ENCODE data around the gene OR8K5. TPM values are rescaled to one million over a fixed set of nuclear protein-coding genes. Genes with fewer than 3 reads are reported as not detected.

OR8K5 gene
- polyA plus RNA-seq, 1 of the 3 experiments (the other 2 are of a cell fraction): not detected

DNA sequence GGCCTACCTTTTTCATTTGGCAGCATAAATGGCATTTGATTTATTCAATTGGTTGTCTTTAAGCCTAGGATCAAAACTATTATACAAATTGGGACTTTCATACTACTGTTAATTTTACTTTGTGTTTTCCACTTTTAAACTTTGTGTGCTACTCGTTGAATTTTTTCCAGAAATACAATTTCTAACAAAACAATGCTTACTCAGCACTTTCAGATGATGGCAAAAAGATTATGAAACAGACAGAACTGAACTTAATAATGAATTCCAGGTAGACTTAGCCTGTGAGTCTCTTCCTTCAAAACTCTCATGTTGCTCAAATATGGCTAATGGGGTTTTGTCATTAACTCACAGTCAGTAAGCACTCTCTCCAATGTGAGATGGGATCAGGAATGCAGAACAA lies 47.7 kb upstream of the OR8K5 start:
- Histone ChIP-seq H3K9ac (no peak overlapping the region), H4K20me1 (ENCODE audit: insufficient read depth) (no peaks in the 10 kb centered on the region), H3K4me3 (ENCODE audit: low read depth in 2 of 2, low read length in 1 of 2) (no peak overlapping the region), H3K9me2 (no peaks in the 10 kb centered on the region), H3K27ac (ENCODE audit: low read depth in 2 of 2, low read length in 1 of 2) (no peak overlapping the region), H3K27me3 (ENCODE audit: insufficient read depth) (no peaks in the 10 kb centered on the region), H3K79me2 (ENCODE audit: insufficient read depth) (no peaks in the 10 kb centered on the region), H3K4me1 (ENCODE audit: control insufficient read depth in 1 of 2, insufficient read depth in 2 of 2, low read depth in 1 of 2, low read length in 1 of 2) (no peaks in the 10 kb centered on the region), H2AFZ (ENCODE audit: low read depth) (no peak overlapping the region), H3K4me2 (no peak overlapping the region), H3K36me3 (replicated peaks in 1 of 2; ENCODE audit: control insufficient read depth in 1 of 2, insufficient read depth in 2 of 2, low read length in 1 of 2) (no peaks in the 10 kb centered on the region), H3K9me3 (no peaks in the 10 kb centered on the region), H3F3A (replicated peaks; ENCODE audit: insufficient read depth) (no peaks in the 10 kb centered on the region)
- POLR2A ChIA-PET: no interaction called here
- TF ChIP-seq TEAD4 (IDR thresholded peaks at IDR 0.05; ENCODE audit: borderline replicate concordance, insufficient read depth) (no peak), FOSL2 (IDR thresholded peaks at IDR 0.05; ENCODE audit: borderline replicate concordance, low read depth) (no peak)
- TF ChIP-seq, protein P1, sequence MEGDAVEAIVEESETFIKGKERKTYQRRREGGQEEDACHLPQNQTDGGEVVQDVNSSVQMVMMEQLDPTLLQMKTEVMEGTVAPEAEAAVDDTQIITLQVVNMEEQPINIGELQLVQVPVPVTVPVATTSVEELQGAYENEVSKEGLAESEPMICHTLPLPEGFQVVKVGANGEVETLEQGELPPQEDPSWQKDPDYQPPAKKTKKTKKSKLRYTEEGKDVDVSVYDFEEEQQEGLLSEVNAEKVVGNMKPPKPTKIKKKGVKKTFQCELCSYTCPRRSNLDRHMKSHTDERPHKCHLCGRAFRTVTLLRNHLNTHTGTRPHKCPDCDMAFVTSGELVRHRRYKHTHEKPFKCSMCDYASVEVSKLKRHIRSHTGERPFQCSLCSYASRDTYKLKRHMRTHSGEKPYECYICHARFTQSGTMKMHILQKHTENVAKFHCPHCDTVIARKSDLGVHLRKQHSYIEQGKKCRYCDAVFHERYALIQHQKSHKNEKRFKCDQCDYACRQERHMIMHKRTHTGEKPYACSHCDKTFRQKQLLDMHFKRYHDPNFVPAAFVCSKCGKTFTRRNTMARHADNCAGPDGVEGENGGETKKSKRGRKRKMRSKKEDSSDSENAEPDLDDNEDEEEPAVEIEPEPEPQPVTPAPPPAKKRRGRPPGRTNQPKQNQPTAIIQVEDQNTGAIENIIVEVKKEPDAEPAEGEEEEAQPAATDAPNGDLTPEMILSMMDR (IDR thresholded peaks at IDR 0.05): no peak
- CTCF ChIA-PET: no interaction called here
- DNase-seq: no peak
- WGBS (ENCODE audit: low lambda C conversion rate): 0% methylated on average over 1 of the region's 1 CpG

GRCh38 chr11:56197367-56197766 lies 37.2 kb upstream of the OR8K5 start:
- Histone ChIP-seq H3K27me3 (ENCODE audit: insufficient read depth) (no peaks in the 10 kb centered on the region), H3K9me2 (no peaks in the 10 kb centered on the region), H3K9ac (no peak overlapping the region), H3F3A (replicated peaks; ENCODE audit: insufficient read depth) (no peaks in the 10 kb centered on the region), H3K36me3 (replicated peaks in 1 of 2; ENCODE audit: control insufficient read depth in 1 of 2, insufficient read depth in 2 of 2, low read length in 1 of 2) (no peaks in the 10 kb centered on the region), H3K9me3 (no peaks in the 10 kb centered on the region), H3K79me2 (ENCODE audit: insufficient read depth) (no peaks in the 10 kb centered on the region), H3K4me3 (ENCODE audit: low read depth in 2 of 2, low read length in 1 of 2) (no peak overlapping the region), H3K4me1 (ENCODE audit: control insufficient read depth in 1 of 2, insufficient read depth in 2 of 2, low read depth in 1 of 2, low read length in 1 of 2) (no peaks in the 10 kb centered on the region), H4K20me1 (ENCODE audit: insufficient read depth) (no peaks in the 10 kb centered on the region), H3K4me2 (no peak overlapping the region), H2AFZ (ENCODE audit: low read depth) (no peak overlapping the region), H3K27ac (ENCODE audit: low read depth in 2 of 2, low read length in 1 of 2) (no peak overlapping the region)
- ChIA-PET POLR2A (no interaction called here), CTCF (no interaction called here)
- no peak for DNase-seq
- TF ChIP-seq RFX5 (IDR thresholded peaks at IDR 0.05; ENCODE audit: low read length) (no peak), GABPA (IDR thresholded peaks at IDR 0.05; ENCODE audit: low read depth) (no peak), EZH2phosphoT487 (IDR thresholded peaks at IDR 0.05; ENCODE audit: borderline replicate concordance, low read depth) (no peak), TEAD4 (IDR thresholded peaks at IDR 0.05; ENCODE audit: borderline replicate concordance, insufficient read depth) (no peak), FOSL2 (IDR thresholded peaks at IDR 0.05; ENCODE audit: borderline replicate concordance, low read depth) (no peak), REST (IDR thresholded peaks at IDR 0.05; ENCODE audit: low read depth, low read length) (no peak), POLR2AphosphoS5 (IDR thresholded peaks at IDR 0.05; ENCODE audit: low read depth, low read length) (no peak), YY1 (IDR thresholded peaks at IDR 0.05; ENCODE audit: low read depth) (no peak), NFIC (IDR thresholded peaks at IDR 0.05; ENCODE audit: borderline replicate concordance) (no peak), TCF12 (IDR thresholded peaks at IDR 0.05) (no peak), SIN3A (IDR thresholded peaks at IDR 0.05; ENCODE audit: borderline replicate concordance, low read depth, low read length) (no peak), JUND (IDR thresholded peaks at IDR 0.05) (no peak), MEF2A (IDR thresholded peaks at IDR 0.05; ENCODE audit: borderline replicate concordance, low read depth) (no peak), PBX3 (IDR thresholded peaks at IDR 0.05) (no peak)
- TF ChIP-seq, protein P2, sequence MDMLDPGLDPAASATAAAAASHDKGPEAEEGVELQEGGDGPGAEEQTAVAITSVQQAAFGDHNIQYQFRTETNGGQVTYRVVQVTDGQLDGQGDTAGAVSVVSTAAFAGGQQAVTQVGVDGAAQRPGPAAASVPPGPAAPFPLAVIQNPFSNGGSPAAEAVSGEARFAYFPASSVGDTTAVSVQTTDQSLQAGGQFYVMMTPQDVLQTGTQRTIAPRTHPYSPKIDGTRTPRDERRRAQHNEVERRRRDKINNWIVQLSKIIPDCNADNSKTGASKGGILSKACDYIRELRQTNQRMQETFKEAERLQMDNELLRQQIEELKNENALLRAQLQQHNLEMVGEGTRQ (IDR thresholded peaks at IDR 0.05; ENCODE audit: borderline replicate concordance, low read depth, low read length): no peak
- TF ChIP-seq, protein P3, sequence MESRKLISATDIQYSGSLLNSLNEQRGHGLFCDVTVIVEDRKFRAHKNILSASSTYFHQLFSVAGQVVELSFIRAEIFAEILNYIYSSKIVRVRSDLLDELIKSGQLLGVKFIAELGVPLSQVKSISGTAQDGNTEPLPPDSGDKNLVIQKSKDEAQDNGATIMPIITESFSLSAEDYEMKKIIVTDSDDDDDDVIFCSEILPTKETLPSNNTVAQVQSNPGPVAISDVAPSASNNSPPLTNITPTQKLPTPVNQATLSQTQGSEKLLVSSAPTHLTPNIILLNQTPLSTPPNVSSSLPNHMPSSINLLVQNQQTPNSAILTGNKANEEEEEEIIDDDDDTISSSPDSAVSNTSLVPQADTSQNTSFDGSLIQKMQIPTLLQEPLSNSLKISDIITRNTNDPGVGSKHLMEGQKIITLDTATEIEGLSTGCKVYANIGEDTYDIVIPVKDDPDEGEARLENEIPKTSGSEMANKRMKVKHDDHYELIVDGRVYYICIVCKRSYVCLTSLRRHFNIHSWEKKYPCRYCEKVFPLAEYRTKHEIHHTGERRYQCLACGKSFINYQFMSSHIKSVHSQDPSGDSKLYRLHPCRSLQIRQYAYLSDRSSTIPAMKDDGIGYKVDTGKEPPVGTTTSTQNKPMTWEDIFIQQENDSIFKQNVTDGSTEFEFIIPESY (IDR thresholded peaks at IDR 0.05; ENCODE audit: borderline replicate concordance, low read depth): no peak
- WGBS (ENCODE audit: low lambda C conversion rate): 1% methylated on average over 2 of the region's 2 CpGs
